ENCODE measurements around the gene INVS. TPM values are rescaled to one million over a fixed set of nuclear protein-coding genes. Genes with fewer than 3 reads are reported as not detected.

Gene INVS
- total RNA-seq, 1 donor from 2014 or later = 28.1 TPM

GRCh38 chr9:100281066-100281465 is 182.0 kb downstream of the INVS start:
- Mint-ChIP-seq H3K9me3 (ENCODE audit: low read depth) (peaks cover 12% of the 10 kb centered on the region), H3K36me3 (ENCODE audit: insufficient read depth) (peaks cover 39% of the 10 kb centered on the region), H3K4me3 (ENCODE audit: low read depth) (no peak overlapping the region), H3K4me1 (ENCODE audit: low read depth) (no peaks in the 10 kb centered on the region), H3K27me3 (no peaks in the 10 kb centered on the region), H3K27ac (no peak overlapping the region)
- TF ChIP-seq, protein P1, sequence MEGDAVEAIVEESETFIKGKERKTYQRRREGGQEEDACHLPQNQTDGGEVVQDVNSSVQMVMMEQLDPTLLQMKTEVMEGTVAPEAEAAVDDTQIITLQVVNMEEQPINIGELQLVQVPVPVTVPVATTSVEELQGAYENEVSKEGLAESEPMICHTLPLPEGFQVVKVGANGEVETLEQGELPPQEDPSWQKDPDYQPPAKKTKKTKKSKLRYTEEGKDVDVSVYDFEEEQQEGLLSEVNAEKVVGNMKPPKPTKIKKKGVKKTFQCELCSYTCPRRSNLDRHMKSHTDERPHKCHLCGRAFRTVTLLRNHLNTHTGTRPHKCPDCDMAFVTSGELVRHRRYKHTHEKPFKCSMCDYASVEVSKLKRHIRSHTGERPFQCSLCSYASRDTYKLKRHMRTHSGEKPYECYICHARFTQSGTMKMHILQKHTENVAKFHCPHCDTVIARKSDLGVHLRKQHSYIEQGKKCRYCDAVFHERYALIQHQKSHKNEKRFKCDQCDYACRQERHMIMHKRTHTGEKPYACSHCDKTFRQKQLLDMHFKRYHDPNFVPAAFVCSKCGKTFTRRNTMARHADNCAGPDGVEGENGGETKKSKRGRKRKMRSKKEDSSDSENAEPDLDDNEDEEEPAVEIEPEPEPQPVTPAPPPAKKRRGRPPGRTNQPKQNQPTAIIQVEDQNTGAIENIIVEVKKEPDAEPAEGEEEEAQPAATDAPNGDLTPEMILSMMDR (IDR thresholded peaks at IDR 0.05; ENCODE audit: unreplicated experiment) = no peak
- no peak for DNase-seq (ENCODE audit: low spot score, unreplicated experiment)

- peaks cover 12% of the 10 kb centered on the region for H3K9me3 Mint-ChIP-seq (ENCODE audit: low read depth)
- no peaks in the 10 kb centered on the region for H3K4me1 Mint-ChIP-seq (ENCODE audit: low read depth)
- H3K4me3 Mint-ChIP-seq (ENCODE audit: low read depth) = no peak overlapping the region
- H3K27me3 Mint-ChIP-seq = no peaks in the 10 kb centered on the region
- TF ChIP-seq, protein P1 (IDR thresholded peaks at IDR 0.05; ENCODE audit: unreplicated experiment) = no peak
- DNase-seq (ENCODE audit: low spot score, unreplicated experiment) = no peak
- H3K36me3 Mint-ChIP-seq (ENCODE audit: insufficient read depth) = peaks cover 41% of the 10 kb centered on the region
- no peak overlapping the region for H3K27ac Mint-ChIP-seq
Measured at GRCh38 chr9:100281676-100282387, 182.8 kb downstream of the INVS start.

- Mint-ChIP-seq H3K27ac (no peak overlapping the region), H3K27me3 (no peaks in the 10 kb centered on the region), H3K4me3 (ENCODE audit: low read depth) (no peak overlapping the region), H3K4me1 (ENCODE audit: low read depth) (no peaks in the 10 kb centered on the region), H3K9me3 (ENCODE audit: low read depth) (peaks cover 12% of the 10 kb centered on the region), H3K36me3 (ENCODE audit: insufficient read depth) (peaks cover 39% of the 10 kb centered on the region)
- TF ChIP-seq, protein P1 (IDR thresholded peaks at IDR 0.05; ENCODE audit: unreplicated experiment) = no peak
- DNase-seq (ENCODE audit: low spot score, unreplicated experiment) = no peak
Measured at GRCh38 chr9:100282388-100282719, 183.3 kb downstream of the INVS start.

DNA sequence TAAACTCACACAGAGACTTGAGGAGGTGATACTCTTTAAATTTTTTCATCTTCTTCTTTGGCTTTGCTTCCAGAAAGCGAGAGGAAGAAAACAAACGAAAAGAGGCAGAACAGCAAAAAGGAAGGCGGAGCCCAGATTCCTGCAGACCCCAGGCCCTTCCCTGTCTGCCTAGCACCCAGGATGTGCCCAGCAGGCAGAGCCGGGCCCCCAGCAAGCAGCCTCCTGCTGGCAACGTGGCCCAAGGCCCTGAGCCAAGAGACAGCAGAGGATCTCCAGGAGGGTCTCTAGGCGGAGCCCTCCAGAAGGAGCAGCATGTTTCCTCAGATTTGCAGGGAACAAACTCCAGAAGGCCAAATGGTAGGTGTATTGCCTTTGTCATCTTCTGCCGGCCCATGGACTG is 185.2 kb downstream of the INVS start:
- no peak overlapping the region for H3K27ac Mint-ChIP-seq
- no peaks in the 10 kb centered on the region for H3K4me1 Mint-ChIP-seq (ENCODE audit: low read depth)
- no peak overlapping the region for H3K4me3 Mint-ChIP-seq (ENCODE audit: low read depth)
- DNase-seq (ENCODE audit: low spot score, unreplicated experiment) = no peak
- no peaks in the 10 kb centered on the region for H3K27me3 Mint-ChIP-seq
- H3K9me3 Mint-ChIP-seq (ENCODE audit: low read depth) = peaks cover 17% of the 10 kb centered on the region
- peaks cover 50% of the 10 kb centered on the region for H3K36me3 Mint-ChIP-seq (ENCODE audit: insufficient read depth)
- TF ChIP-seq, protein P1 (IDR thresholded peaks at IDR 0.05; ENCODE audit: unreplicated experiment) = no peak

- DNase-seq (ENCODE audit: low spot score, unreplicated experiment) = no peak
- no peak overlapping the region for H3K27ac Mint-ChIP-seq
- peaks cover 17% of the 10 kb centered on the region for H3K9me3 Mint-ChIP-seq (ENCODE audit: low read depth)
- no peaks in the 10 kb centered on the region for H3K27me3 Mint-ChIP-seq
- TF ChIP-seq, protein P1 (IDR thresholded peaks at IDR 0.05; ENCODE audit: unreplicated experiment) = no peak
- H3K4me1 Mint-ChIP-seq (ENCODE audit: low read depth) = no peaks in the 10 kb centered on the region
- H3K36me3 Mint-ChIP-seq (ENCODE audit: insufficient read depth) = peaks cover 54% of the 10 kb centered on the region
- H3K4me3 Mint-ChIP-seq (ENCODE audit: low read depth) = no peak overlapping the region
Measured at GRCh38 chr9:100285080-100285479, 186.0 kb downstream of the INVS start.
